Erythroblast (primary cell): ENCODE results near the gene POLD3.

ENCODE experiments used
- GATA1 ChIP-seq: IDR thresholded peaks from 2 replicates; pipeline ENCODE4 v1.6.1; 2011; ENCODE audit warnings: low read depth, mild to moderate bottlenecking, control low read depth, low read length, moderate library complexity
- POLR2A ChIP-seq: IDR thresholded peaks from 2 replicates; pipeline ENCODE4 v1.6.1; 2011; ENCODE audit warnings: mild to moderate bottlenecking, low read length

- TF ChIP-seq POLR2A (no peak), GATA1 (no peak)
Observed at GRCh38 chr11:74583024-74583624, 9.3 kb upstream of the POLD3 start.
